HG02759 (cell line): Measurements from ENCODE around the gene TRPC4.
"Not testable (repeated sequence)": the region's sequence is repeated elsewhere in the genome, so short reads cannot be mapped to it uniquely, and the experiment has no call there.

Experiments used
- ATAC-seq: cut with Tn5 transposase; IDR thresholded peaks from one replicate; pipeline ENCODE4 v1.9.1; 2021; ENCODE audit warnings: mild to moderate bottlenecking, moderate library complexity; ENCODE audit not compliant: unreplicated experiment

TRPC4 gene

DNA sequence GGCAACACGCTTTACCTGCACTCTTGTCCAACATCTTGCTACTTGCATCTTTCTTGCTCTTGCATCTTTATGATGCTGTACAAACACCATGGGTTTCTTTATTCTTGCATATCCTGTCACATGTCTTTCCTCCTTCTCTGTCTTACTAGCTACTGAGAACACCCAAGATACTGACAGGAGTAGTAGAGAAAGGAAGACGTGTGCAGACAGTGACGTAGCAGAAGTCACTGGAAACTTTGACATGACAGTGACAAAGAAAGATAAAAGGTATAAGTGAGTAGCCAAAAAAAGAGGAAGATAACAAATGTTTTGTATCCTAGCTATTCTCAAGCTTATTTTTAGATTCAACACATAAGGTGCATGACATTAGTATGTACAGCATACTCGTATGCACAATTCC lies 34.2 kb downstream of the TRPC4 start:
- no peak for ATAC-seq

DNA sequence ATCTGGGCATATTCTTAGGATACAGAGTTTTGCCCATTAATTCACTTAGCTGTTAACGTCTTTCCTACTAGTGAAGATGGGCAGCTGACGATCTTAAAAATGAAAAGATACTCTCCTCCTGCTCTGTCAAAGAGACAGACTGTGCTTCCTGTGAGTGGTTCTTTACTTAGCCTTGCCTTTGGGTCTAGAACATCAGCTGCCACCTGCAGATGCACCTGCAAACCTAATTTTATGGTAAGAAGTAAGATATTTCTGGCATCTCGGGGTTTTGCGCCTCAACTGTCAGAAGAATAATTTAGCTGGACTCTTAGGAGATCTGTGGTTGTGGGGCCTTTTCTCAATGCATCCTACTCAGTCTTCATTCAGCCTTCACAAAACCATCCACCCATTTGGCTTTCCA lies 36.2 kb downstream of the TRPC4 start:
- no peak for ATAC-seq

DNA sequence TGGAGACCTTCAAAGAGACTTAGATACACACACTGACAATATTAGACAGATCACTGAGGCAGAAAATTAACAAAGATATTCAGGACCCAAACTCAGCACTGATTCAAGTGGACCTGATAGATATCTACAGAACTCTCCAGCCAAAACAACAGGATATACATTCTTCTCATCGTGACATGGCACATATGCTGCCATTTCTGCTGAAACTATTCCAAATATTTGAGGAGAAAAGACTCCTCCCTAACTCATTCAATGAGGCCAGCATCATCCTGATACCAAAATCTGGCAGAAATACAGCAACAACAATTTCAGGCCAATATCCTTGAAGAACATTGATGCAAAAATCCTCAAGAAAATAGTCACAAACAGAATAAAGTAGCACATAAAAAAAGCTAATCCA lies 53.3 kb downstream of the TRPC4 start:
- no peak for ATAC-seq

DNA sequence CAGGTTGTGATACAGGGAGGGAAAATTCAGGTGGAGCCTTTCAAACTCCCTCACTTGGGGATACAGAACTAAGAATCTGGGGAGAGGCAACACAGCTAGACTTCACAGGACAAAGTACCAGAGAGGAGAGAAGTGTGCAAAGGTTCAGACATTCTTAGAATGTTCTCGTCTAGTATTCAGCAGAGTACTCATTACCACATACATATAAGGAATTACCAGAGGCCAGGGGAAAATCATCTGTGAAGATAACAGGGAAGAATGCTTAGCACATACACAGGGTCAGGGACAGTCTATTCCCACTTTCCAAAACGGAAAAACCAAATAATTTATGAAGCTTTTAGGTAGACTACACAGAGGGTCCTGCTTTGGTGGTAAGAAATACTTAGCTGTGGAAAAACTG lies 58.1 kb downstream of the TRPC4 start:
- ATAC-seq: no peak

DNA sequence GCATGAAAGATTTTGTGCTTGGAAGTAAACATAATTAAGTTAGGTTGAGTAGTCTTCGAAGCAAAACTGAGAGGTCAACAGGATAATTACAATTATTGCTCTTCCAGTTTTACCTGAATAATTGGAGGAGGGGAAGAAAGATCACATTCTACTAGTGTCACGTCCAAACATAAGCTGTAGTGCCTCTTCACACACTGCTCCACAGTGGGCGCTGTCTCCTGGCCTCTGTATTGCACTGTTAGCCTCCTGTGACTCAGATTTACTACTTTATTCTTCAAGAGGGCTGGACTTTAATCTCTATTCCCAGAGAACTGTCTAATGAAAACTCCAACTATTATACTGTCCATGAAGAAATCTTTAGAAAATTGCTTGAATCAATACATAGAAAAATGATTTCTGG lies 62.9 kb downstream of the TRPC4 start:
- no peak for ATAC-seq

DNA sequence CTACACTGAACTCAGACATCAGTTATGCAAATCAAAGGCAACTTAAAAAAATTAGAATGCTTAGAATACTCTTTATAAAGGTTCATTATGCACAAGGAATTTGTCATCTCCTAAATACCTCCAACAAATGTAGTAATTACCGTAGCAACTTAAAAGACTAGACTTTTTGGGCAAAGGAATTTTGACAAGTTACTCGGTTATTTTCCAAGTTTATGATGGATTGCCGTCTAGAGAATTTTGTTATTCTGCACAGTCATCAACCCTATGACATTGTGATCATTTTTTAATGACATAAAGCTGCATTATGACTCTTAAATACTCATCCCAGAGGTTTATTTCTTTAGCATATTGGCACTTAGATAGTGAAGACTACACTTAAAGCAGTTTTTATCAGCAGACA lies 71.9 kb downstream of the TRPC4 start:
- no peak for ATAC-seq

DNA sequence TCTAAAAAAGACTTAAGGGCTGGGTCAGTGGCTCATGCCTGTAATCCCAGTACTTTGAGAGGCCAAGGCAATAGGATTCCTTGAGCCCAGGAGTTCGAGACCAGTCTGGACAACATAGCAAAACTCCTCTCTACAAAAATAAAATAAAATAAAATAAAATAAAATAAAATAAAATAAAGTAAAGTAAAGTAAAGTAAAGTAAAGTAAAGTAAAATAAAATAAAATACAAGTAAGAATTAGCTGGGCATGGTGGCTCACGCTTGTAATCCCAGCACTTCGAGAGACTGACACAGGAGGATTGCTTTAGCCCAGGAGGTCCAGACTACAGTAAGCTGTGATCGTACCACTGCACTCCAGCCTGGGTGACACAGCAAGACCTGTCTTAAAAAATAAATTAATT lies 72.8 kb downstream of the TRPC4 start:
- ATAC-seq: not testable (repeated sequence)

DNA sequence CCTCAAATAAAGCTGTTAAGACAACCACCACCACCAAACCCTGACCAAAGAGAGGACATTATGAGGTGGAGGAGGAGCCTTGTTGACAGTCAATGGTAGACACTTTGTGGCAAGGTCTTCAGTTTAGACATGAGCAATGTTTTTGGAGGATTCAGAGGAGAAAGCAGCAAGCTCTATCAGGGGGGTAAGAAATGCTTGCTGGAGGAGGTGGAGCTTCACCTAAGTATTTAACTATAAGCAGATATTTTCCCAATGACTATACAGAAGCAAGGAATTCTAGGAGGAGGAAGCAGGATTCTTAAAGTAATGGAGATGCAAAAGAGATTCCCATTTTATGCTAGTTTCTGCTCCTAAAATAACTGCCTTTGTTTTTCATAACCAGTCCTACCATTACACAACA lies 74.2 kb downstream of the TRPC4 start:
- no peak for ATAC-seq

DNA sequence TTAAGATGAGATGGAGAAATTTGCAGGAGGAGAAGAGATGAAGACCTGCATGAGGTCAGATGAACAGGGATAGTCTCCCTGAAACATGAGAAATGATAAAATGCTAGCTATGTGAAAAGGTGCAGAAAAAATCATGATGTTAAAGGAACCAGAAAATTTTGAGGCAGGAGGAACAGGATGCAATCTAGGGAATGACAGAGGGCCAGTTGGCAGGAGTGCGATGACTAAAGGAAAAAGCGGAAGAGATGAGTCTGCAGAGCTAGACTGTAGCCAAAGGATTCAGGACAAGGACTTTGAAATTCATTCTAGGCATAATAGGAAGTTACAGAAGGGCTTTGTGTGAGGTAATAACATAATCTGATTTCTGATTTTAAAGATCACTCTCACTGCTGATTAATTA lies 77.9 kb downstream of the TRPC4 start:
- ATAC-seq: no peak

DNA sequence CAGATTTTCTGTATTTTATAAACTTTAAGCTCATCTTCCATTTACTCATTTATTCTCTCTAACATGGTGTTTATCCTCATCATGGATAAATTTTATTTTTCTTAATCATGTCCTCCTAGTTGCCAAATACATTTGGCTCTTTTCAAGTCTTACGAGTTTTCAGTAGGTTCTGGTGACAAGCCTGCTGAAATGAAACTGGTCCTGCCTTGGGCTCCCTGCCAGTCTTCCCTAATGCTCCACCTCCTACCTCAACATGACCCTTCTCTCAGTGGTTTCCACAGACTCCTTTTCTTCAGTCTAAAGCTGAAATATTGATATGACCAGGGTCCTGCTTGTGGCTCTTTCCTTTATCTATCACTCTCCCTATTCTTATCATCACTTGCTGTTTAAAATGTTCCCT lies 81.2 kb downstream of the TRPC4 start:
- ATAC-seq: no peak

DNA sequence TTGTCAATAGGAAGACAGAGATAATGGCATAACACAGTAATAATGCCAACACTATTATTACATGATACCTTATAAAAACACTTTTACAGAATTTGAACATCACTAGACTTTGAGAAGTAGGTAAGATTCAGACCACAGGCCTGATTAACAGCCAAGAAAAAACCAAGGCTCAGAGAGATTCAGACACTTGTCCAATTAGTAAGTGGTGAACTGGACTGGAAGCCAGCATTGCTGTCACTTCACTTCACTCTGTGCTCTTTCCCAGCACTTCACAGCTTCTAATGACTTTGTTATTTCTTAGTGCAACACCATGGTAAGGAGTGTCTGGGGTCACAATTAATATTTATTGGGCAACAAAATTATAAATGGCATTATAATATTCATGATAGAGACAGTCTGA lies 91.9 kb downstream of the TRPC4 start:
- ATAC-seq: no peak

DNA sequence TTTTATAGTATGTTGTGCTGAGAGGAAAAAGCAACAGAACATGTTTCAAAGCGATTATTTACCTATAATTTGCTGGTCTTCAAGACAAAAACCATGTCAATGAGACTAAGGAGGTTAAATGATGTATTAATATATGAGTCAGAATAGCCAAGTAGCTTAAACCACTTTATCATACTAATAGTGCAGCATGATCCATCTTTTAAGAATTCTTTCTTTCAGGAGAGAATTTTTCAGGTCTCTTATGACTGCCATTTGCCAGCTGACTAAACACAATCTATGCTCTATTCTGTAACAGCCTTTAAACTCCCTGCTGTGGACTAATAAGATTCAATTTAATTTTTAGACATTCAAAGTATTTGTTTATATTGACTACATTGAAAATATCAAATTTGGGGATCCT lies 93.7 kb downstream of the TRPC4 start:
- no peak for ATAC-seq

DNA sequence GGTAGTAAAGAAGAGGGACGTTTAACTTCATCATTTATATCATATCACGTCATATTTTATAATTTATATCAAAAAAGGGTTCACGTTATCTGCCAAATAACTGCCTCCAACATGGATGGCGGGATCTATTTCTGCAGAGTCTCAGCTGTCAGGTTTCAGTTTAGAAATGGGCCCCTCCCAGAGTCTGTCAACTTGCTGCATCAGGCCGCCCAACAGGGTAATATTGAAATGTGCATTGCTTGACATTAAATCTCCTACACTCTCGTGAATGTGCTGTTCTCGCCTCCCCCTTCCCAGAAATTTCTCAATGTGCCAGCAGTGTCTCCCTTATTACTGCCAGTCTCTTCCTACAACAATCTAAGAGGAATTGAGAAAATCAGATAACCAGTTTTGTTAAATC lies 96.9 kb downstream of the TRPC4 start:
- ATAC-seq: no peak

DNA sequence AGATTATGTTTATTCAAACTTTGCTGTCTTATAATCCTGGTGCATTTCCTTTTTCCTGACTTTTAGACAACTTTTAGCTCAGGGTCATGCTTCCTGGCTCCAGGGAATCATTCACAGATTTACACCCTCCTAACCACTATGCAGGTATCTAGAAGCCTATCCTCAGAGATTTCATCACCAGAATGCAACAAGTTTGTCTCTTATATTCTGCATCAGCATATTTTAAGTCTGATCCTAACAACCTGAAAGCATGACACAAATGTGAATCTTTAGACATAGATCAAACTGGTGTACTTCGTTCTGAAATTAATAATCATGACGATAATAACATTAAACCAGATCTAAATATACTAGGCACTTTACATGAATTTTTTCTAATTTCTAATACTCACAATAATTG lies 100.0 kb downstream of the TRPC4 start:
- ATAC-seq: no peak

DNA sequence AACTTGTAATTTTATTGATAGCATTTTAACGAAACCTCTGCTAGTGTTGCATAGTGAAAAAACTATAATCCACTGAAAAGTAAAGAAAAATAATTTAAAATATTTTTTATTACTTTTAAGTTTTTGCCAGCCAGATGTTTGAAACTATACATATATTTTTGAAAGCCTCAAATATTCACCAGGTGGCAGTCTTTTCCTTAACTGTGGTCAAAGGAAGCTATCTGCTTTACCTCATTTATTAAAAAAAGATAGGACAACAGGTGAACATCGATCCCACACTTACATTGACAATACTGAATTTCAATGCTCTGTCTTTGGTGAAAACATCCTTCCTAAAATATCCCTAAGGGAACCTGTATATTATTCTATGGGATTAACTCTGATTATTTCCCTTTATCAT lies 100.5 kb downstream of the TRPC4 start:
- no peak for ATAC-seq

DNA sequence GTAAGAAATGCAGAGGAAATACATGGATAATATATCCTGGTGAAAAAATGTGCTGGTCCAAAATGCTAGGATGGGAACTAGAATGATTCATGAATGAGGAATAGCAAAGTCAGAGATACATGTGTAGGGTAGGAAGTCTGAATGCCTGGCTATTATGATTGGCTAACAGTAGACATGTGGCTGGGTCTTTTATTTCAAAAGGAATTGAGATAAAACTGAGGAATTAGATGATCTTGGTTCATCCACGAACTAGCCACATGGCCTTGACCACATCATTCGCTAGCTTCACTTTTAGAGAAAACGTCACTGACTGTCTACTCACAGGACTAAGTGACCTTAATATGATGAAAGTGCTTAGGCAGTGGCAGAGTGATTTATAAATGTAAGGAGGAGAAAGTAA lies 103.1 kb downstream of the TRPC4 start:
- ATAC-seq: no peak

DNA sequence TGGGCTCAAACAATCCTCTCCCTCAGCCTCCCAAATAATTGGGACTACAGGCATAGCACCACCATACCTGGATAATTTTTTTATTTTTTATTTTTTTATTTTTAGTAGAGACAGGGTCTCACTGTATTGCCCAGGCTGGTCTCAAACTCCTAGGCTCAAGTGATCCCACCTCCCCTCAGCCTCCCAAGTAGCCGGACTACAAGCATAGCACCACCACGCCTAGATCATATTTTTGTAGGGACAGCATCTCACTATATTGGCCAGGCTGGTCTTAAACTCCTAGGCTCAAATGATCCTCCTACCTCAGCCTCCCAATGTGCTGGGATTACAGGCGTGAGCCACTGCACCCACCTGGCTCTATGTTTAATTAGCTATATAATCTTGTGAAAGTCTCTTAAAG lies 114.2 kb downstream of the TRPC4 start:
- ATAC-seq: no peak

DNA sequence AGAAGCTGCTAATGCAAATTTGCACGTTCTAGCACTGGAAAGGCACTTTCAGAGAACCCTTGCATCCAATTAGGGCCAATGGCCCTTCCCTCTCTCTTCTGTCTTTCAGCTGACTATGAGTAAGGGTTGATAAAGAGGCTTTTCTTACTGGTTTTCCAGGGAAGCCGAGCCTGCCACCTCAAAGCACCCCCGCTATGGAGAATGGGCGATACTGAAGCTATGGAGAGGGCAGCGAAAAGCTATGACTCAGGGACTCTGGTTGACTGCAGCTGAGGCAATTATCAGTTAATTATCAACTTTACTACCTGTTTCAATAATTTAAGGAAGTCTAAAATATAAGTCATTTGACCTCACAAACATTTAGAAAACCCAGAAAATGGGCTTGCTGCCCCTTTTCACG lies 115.8 kb downstream of the TRPC4 start:
- ATAC-seq: no peak

DNA sequence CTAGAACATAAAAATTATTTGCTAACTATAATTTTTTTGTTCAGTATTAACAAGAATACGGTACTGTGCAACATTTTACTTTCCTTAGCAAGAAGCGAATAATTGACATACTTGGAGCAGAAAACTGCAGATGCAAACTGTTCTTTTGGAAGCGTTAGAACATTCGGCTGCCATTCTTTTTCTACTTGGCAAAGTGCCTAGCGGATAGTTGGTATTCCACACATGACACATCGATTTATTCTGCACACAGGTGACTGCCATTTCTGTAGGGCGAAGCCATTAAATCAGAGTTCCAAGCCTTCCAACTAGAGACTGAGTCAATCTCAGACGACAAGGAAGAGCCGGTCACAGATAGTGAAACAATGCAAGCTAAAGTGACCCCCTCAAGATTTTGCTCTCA lies 117.4 kb downstream of the TRPC4 start:
- no peak for ATAC-seq

DNA sequence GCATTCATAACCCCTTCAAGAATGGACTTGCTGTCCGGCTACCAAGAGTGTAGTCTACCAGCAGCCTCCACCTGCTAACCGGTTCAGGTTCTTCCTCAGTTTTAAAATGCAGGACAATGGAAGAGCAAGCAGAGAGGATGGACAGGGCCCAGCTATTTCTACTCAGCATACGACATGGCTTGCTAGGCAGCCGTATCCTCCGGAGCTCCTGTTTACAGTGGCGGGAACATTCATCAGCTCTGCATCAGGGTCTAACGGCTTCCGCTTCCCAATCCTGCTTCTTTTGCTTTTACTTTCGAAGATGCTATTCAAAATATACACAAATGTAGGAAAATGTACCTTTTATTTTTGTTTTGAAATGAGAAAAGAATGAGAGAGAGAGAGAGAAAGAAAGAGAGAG lies 118.5 kb downstream of the TRPC4 start:
- no peak for ATAC-seq

DNA sequence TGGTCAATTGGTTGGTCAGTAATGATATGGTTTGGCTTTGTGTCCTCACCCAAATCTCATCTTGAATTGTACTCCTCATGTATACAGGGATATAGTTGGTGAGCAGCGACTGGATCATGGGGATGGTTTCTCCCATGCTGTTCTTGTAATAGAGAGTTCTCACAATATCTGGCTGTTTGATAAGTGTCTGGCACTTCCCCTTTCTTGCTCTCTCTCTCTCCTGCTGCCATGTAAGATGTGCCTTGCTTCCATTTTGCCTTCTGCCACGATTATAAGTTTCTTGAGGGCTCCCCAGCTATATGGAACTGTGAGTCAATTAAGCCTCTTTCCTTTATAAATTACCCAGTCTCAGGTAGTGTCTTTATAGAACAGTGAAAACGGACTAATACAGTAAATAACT lies 120.7 kb downstream of the TRPC4 start:
- ATAC-seq: no peak

DNA sequence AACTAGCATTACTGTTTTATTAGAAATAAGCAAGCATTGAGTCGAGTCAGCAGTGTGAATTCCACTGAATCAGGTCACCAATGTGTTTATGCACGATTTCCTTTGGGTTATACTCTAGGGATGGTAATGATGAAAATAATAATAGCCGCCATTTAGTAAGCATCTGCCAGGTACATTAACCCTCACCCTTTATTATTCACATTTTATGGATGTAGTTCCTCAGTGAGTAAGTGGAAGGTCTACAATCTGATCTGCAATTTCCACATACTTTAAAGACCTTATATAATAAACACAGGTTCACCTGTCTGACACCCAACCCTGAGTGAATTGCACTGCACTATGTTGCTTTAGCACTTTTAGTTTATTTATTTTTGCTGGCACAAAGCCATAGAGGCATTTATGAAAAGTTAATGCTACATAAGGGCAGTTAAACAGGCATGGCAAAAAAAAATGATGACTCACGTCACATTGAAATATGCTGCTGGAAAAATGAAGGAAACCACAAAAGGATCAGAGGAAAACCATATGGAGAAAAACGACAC lies 122.4 kb downstream of the TRPC4 start:
- ATAC-seq: no peak

DNA sequence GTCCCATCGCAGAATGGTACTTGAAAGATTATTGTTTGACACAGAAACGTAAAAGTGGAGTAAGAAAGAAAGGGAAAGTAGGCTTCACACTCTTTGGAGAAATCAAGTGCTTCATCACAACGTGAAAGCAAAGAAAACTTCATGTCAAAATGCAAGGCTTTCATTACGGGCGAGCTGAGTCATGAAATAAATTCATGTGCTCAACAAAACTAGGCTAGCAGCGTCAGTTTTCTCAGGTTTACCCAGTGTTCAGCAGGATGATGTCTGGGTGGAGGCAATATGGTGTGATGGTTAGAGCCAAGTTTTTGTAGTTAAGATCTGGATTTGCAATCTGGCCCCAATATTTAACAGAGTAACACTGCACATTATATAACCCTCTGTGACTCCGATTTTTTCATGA lies 128.0 kb downstream of the TRPC4 start:
- no peak for ATAC-seq

DNA sequence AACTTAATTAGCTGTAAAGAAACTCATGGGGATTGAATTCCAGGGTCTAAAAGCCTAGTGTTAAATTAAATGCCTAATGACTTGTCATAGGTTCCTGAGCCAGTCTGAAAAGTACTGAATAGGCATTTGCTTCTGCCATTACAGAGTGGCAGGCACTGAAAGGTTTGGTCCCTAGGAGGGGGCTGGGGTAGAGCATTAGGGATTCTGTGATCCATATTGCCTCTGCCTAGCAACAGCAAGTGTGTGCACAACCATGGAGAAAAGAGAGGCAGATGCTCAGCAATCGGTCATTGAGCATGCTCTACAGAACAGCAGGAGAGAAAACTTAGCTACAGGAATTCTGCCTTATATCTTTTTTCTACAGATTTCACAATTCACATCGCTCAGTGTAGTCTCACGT lies 133.5 kb downstream of the TRPC4 start:
- no peak for ATAC-seq
